NK-92 (cell line): ENCODE data around the gene FBXO38.
"Not testable (repeated sequence)": the region's sequence is repeated elsewhere in the genome, so short reads cannot be mapped to it uniquely, and the experiment has no call there.

ENCODE experiments used
- DNase-seq: peaks from one replicate; lab custom pipeline; 2025; ENCODE audit not compliant: unreplicated experiment; lab: John Stamatoyannopoulos, UW

The FBXO38 gene

GRCh38 chr5:148427370-148428042 lies 43.7 kb downstream of the FBXO38 start:
- no peak for DNase-seq

DNA sequence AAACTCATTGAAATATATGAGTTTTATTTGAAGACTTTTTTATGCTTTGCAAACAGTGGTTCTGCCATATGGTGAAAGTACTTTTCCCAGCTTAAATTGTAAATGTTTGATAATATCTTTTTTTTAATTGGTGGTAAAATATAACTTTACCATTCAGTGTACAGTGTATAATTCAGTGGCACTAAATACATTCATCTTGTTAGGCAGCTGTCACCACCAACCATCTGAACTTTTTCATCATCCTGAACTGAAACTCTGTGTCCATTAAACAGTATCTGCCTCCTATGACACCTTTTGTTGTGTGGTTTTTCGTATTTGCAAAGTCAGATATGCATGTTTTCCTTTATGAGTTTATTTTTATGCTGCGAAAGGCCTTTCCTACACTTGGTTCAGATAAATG lies 45.1 kb downstream of the FBXO38 start:
- DNase-seq, result no peak

- DNase-seq, result no peak
Measured at GRCh38 chr5:148433826-148434225, 50.1 kb downstream of the FBXO38 start.

- DNase-seq, result no peak
Measured at GRCh38 chr5:148436029-148436428, 52.3 kb downstream of the FBXO38 start.

GRCh38 chr5:148437249-148437648 lies 53.5 kb downstream of the FBXO38 start:
- DNase-seq, result no peak

DNA sequence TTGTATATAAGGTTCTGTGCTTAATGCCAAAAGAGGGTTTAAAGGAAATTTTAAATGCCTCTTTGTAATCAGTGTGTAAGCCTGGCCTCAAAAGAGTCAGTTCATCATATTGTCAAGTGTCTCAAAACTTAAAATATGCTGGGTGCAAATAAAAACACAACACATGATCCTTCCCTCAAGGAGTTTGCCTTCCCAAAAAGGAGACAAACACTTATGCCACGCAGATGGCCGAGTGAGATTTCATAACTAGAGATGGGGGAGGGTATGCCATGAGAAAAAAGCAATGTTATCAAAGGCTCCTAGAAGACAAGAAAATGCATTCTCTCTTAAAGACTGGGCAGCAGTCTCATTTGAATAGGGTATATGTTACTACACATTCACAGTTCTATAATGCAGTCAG lies 55.2 kb downstream of the FBXO38 start:
- DNase-seq, result no peak

- no peak for DNase-seq
Measured at GRCh38 chr5:148443241-148443640, 59.5 kb downstream of the FBXO38 start.

DNA sequence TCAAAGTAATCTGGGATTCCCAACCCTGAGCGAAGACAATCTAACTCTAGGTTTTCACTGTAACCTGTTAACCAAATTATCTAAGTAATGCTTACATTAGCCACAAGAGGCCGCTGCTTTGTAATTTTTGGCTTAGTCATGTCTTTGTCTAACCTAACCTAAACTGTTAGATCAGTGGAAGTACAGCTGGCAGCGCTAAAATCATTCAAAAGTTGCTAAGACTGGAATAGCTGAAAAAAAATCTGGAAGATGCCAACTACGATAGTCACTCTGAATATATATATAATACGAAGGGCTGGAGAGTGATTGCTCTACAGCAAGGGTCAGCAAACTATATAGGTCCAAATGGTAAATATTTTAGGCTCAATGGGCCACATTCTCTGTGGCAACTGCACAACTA lies 60.2 kb downstream of the FBXO38 start:
- DNase-seq, result no peak

- DNase-seq, result no peak
Measured at GRCh38 chr5:148445578-148445977, 61.8 kb downstream of the FBXO38 start.

- DNase-seq, result no peak
Measured at GRCh38 chr5:148446611-148447010, 62.9 kb downstream of the FBXO38 start.

DNA sequence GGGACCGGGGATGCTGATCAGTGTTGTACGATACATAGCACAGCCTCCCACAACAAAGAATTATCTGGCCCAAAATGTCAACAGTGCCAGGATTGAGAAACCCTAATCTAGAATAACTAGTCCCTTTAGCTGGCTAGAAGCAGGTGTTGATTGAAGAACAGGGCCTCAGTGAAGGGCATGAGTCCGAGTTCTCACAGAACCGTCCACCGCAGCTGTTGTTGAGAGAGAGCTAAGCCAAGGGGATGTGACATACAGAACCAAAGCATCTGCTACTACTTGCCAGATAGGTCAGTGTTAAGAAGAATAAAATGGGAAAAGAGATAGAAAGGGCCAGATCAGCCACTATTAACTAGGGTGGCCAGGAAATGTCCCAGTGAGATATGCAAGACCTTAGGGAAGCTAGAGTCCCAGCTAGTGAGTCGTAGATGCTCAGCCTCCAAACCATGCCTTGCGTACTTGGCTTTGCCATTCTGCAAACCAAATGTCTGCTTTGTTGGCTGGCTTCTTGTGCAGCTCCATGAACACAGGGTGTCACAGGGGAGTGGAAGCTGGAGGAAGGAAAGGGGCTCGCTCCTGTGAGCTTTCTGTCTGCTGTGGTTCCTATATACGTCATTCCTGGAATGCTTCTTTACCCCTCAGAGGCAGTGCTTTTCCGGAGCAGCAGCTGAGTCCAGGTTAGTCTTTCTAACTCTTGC lies 68.9 kb downstream of the FBXO38 start:
- no peak for DNase-seq

GRCh38 chr5:148454576-148454975 lies 70.8 kb downstream of the FBXO38 start:
- no peak for DNase-seq

- DNase-seq, result no peak
Measured at GRCh38 chr5:148455185-148455584, 71.4 kb downstream of the FBXO38 start.

DNA sequence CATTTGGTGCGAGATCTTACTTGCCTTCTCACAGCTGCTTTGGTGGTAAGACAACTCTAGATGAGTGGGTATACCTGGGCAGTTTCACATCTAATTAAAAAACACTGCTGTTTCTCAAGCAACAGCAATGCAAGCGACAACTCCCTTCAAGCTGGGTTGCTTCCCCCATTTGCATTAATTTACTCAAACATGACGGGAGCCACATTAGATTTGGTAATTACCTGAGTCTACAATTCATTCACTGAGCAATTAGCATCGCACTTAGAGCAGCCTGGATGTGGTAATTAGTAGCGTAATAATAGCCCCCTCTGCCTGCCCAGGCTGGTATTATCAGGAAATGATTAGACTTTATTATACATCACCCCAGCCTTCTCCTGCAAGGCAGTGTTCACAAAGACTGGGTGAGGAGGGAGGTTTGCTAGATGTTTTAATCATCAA lies 73.4 kb downstream of the FBXO38 start:
- DNase-seq, result no peak

- DNase-seq, result no peak
Measured at GRCh38 chr5:148458036-148458888, 74.5 kb downstream of the FBXO38 start.

DNA sequence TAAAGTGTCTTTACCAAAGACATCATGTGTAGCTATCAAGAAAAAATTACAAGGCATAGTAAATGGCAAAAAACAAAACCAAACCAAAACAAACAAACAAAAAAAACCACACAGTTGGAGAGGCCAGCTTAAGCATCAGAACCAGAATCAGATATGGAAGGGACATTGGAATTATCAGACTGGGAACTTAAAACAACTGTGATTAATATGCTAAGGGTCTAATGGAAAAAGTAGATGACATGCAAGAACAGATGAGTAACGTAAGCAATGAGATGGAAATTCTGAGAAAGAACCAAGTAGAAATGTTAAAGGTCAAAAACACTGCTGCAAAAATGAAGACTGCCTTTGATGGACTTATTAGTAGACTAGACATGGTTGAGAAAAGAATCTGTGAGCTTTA lies 75.9 kb downstream of the FBXO38 start:
- no peak for DNase-seq

DNA sequence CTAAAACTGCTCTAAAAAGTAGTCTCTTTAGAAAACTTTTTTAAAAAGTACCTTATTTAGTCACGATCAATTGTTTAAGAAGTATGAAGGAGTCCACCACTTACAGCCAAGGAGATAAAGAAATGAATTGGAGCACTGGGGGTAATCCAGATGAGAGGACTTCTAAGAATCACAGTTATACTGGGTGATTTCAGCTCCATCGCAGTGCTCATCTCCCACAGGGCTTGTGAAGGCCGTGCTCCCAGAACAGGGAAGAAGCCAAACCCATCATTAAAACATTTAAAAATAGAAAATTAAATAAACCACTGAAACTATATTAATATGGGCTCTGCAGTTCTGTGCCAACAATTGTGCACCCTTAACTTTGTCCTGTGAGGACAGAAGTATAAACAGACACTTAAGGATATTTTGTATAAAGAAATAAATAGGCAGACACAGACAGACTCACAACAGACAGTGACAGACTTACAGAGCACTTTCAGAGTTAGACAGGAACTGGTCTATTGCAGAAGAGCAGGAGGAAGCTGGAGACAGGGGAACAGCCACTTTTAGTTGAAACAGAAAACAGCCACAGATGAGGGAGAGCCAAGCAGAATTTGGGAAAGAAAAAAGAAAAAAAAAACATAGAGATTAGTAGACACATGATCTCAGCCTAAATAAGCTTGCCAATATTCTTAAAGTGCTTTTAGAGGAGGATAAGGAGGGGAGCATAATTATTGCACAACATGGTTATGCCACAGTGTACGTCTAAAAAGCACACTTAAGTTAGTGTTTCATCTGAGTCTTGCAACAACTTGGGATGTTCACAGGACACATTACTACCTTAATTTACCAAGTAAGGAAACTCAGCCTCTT lies 81.8 kb downstream of the FBXO38 start:
- no peak for DNase-seq

- no peak for DNase-seq
Measured at GRCh38 chr5:148466236-148466580, 82.5 kb downstream of the FBXO38 start.

DNA sequence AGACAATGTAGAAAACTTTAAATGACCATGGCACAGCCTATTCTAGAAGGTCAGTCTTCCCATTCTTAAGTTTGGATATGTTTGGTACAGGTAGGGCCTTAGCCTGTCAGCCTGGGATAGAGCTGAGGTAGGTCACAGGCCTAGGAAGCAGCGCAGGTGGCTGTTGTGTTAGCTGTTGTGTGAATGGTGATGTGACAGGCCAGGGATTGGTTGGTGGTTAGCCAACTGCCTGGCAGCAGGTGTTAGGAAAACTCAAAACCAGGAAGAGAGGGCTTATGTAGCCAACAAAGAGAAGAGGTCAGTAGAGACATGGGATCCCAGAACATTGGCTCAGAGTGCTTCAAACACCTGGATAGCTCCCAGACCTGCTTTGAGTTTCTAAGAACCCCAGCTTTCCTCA lies 84.2 kb downstream of the FBXO38 start:
- no peak for DNase-seq

- DNase-seq, result not testable (repeated sequence)
Measured at GRCh38 chr5:148468746-148469145, 85.0 kb downstream of the FBXO38 start.

DNA sequence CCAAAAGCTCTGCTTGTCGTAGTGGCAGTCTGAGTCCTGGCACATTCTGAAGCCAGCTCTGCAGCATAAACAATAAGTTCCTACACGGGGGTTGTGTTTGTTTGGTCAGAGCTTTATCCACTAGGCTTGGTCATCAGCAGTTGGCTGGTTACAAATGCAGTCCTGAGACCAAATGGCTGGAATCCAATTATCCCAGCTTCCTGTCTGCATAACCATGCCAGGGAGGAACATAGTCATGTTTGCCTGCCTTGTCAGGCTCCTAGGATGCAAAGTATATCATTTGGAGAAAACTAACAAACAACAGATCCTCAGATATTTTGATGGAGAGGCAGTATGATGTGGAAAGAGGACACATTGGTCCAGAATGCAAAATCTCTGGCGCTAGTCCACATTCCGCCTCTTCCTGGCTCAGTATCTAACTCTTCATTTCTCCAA lies 85.8 kb downstream of the FBXO38 start:
- no peak for DNase-seq
